ENCODE results near the gene ANKRD27.

ANKRD27 gene

GRCh38 chr19:32692727-32693061, 17.7 kb upstream of the ANKRD27 start (continued):
- TF ChIP-seq ZNF791 (tag by site-specific recombination; IDR thresholded peaks at IDR 0.05) (no peak), ZNF146 (tag by site-specific recombination; IDR thresholded peaks at IDR 0.05) (no peak), ZBTB7A (tag by site-specific recombination; IDR thresholded peaks at IDR 0.05; ENCODE audit: low read depth) (peak; percentile 63; the same call in 1 of the 2 replicates), WT1 (tag by site-specific recombination; IDR thresholded peaks at IDR 0.05) (no peak), ZNF558 (tag by site-specific recombination; IDR thresholded peaks at IDR 0.05) (no peak), ZNF366 (tag by site-specific recombination; conservative IDR thresholded peaks at IDR 0.05) (no peak), TSHZ1 (tag by site-specific recombination; IDR thresholded peaks at IDR 0.05; ENCODE audit: borderline replicate concordance) (no peak), ZNF121 (tag by site-specific recombination; IDR thresholded peaks at IDR 0.05) (no peak), ZNF549 (tag by site-specific recombination; IDR thresholded peaks at IDR 0.05) (no peak), ZNF248 (tag by site-specific recombination; IDR thresholded peaks at IDR 0.05) (no peak), ZNF341 (tag by site-specific recombination; IDR thresholded peaks at IDR 0.05; ENCODE audit: low read depth) (no peak), YY2 (tag by site-specific recombination; IDR thresholded peaks at IDR 0.05) (no peak), ZNF175 (tag by site-specific recombination; IDR thresholded peaks at IDR 0.05) (no peak), ZNF843 (tag by site-specific recombination; IDR thresholded peaks at IDR 0.05) (no peak; the same call in 1 of the 2 replicates), ZNF26 (tag by site-specific recombination; IDR thresholded peaks at IDR 0.05) (no peak), KLF7 (tag by site-specific recombination; IDR thresholded peaks at IDR 0.05; ENCODE audit: borderline replicate concordance) (0 out of 2 replicates have a peak, but pooled peaks have one; percentile 7), ZNF155 (tag by site-specific recombination; IDR thresholded peaks at IDR 0.05) (no peak)

GRCh38 chr19:32691952-32692726, 17.2 kb upstream of the ANKRD27 start:
- peak overlapping the region; percentile 96 for H3K27ac ChIP-seq (ENCODE audit: extremely low read depth, low read depth, low read length)
- H3K4me3 ChIP-seq (ENCODE audit: low read depth, low read length), result peak overlapping the region; percentile 52
- H3K9me3 ChIP-seq (ENCODE audit: control insufficient read depth, insufficient read depth, low read depth, low read length), result no peaks in the 10 kb centered on the region
- ChIA-PET POLR2A (interaction anchor here (0.6 to 2.1 kb wide), 19 partner anchors 8 to 681 kb away, joined by 3 to 44 read pairs (median 4); partner anchors contain the start of genes ANKRD27, CEP89, DPY19L3 and FAAP24), CTCF (interaction anchor here (0.9 to 2.6 kb wide), 4 partner anchors 10 to 427 kb away, joined by 3 to 16 read pairs (median 4); partner anchors contain the start of gene RGS9BP)
- peaks cover 23% of the 10 kb centered on the region for H3K4me1 ChIP-seq (ENCODE audit: control insufficient read depth, insufficient read depth, low read length)
- H3K36me3 ChIP-seq (ENCODE audit: control insufficient read depth in 2 of 2, insufficient read depth in 1 of 2, low read length in 2 of 2), result peaks cover 9 to 41% of the 10 kb centered on the region in 2 experiments
- TF ChIP-seq ZNF776 (tag by site-specific recombination; IDR thresholded peaks at IDR 0.05; ENCODE audit: borderline replicate concordance) (peak; percentile 69; the same call in 1 of the 2 replicates), ZNF239 (tag by site-specific recombination; IDR thresholded peaks at IDR 0.05) (no peak), ZEB2 (tag by site-specific recombination; IDR thresholded peaks at IDR 0.05) (0 out of 2 replicates have a peak, but pooled peaks have one; percentile 24), SCRT1 (tag by site-specific recombination; IDR thresholded peaks at IDR 0.05; ENCODE audit: borderline replicate concordance) (no peak), HIC1 (tag by site-specific recombination; IDR thresholded peaks at IDR 0.05) (peak; percentile 52; the same call in 1 of the 2 replicates), ZNF76 (tag by site-specific recombination; IDR thresholded peaks at IDR 0.05; ENCODE audit: borderline replicate concordance, low read depth) (peak; percentile 76), ZBTB48 (tag by site-specific recombination; IDR thresholded peaks at IDR 0.05) (peak; percentile 56), ZNF624 (tag by site-specific recombination; IDR thresholded peaks at IDR 0.05) (0 out of 2 replicates have a peak, but pooled peaks have one; percentile 32), ZBTB26 (tag by site-specific recombination; optimal IDR thresholded peaks at IDR 0.05) (peak; percentile 97), ZXDB (tag by site-specific recombination; IDR thresholded peaks at IDR 0.05) (peak; percentile 55), YY2 (tag by site-specific recombination; IDR thresholded peaks at IDR 0.05) (peak; percentile 74; the same call in 1 of the 2 replicates), GLIS2 (tag by site-specific recombination; IDR thresholded peaks at IDR 0.05) (peak; percentile 90; the same call in 1 of the 2 replicates), ZNF747 (tag by site-specific recombination; IDR thresholded peaks at IDR 0.05) (no peak)

Measured in HEK293 (cell line).